ENCODE data around the gene SHB. TPM values are rescaled to one million over a fixed set of nuclear protein-coding genes. Genes with fewer than 3 reads are reported as not detected.

Gene SHB
- total RNA-seq, 1 experiment from 2014 or later = 28.7 TPM

GRCh38 chr9:37956904-37957663 is 111.9 kb downstream of the SHB start:
- Histone ChIP-seq H3K36me3 (ENCODE audit: control insufficient read depth in 1 of 2, insufficient read depth in 2 of 2, low read length in 2 of 2) (peaks cover 0 to 5% of the 10 kb centered on the region in 2 experiments; a peak in 1 of 4 replicates), H3K9me3 (ENCODE audit: control insufficient read depth in 1 of 2, insufficient read depth in 1 of 2, low read depth in 1 of 2, low read length in 2 of 2) (no peaks in the 10 kb centered on the region), H3K9ac (ENCODE audit: low read length) (no peak overlapping the region), H3K27me3 (ENCODE audit: insufficient read depth, low read length) (no peaks in the 10 kb centered on the region), H3K4me1 (ENCODE audit: control insufficient read depth in 1 of 2, insufficient read depth in 2 of 2, low read length in 2 of 2) (peaks cover 36 to 59% of the 10 kb centered on the region in 2 experiments), H2AFZ (ENCODE audit: low read depth, low read length, poor library complexity, severe bottlenecking) (no peak overlapping the region), H3K9me2 (ENCODE audit: insufficient read depth) (no peaks in the 10 kb centered on the region), H3K27ac (ENCODE audit: low read depth, low read length) (no peak overlapping the region), H3K79me2 (ENCODE audit: insufficient read depth, low read length) (peaks cover 7% of the 10 kb centered on the region; the same call in 1 of the 2 replicates), H3K4me2 (ENCODE audit: low read length) (no peak overlapping the region), H4K20me1 (ENCODE audit: insufficient read depth) (0 out of 2 replicates have a peak, but pooled peaks cover 4% of the 10 kb centered on the region), H3K4me3 (replicated peaks in 1 of 2; ENCODE audit: low read depth in 1 of 2, low read length in 2 of 2) (no peak overlapping the region)
- DNase-seq (ENCODE audit: low read depth, low spot score) (no peak), ATAC-seq (no peak)
- intact Hi-C loops (cut with micrococcal nuclease) = no loop called here
- CTCF ChIA-PET = no interaction called here
- POLR2A ChIA-PET = no interaction called here
- no peak for TF ChIP-seq POLR2A (IDR thresholded peaks at IDR 0.05; ENCODE audit: borderline replicate concordance, extremely low read depth, insufficient read depth, insufficient read length)
- TF ChIP-seq, protein P1, sequence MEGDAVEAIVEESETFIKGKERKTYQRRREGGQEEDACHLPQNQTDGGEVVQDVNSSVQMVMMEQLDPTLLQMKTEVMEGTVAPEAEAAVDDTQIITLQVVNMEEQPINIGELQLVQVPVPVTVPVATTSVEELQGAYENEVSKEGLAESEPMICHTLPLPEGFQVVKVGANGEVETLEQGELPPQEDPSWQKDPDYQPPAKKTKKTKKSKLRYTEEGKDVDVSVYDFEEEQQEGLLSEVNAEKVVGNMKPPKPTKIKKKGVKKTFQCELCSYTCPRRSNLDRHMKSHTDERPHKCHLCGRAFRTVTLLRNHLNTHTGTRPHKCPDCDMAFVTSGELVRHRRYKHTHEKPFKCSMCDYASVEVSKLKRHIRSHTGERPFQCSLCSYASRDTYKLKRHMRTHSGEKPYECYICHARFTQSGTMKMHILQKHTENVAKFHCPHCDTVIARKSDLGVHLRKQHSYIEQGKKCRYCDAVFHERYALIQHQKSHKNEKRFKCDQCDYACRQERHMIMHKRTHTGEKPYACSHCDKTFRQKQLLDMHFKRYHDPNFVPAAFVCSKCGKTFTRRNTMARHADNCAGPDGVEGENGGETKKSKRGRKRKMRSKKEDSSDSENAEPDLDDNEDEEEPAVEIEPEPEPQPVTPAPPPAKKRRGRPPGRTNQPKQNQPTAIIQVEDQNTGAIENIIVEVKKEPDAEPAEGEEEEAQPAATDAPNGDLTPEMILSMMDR (IDR thresholded peaks at IDR 0.05 in 2 of 3, conservative IDR thresholded peaks at IDR 0.05 in 1 of 3; ENCODE audit: borderline replicate concordance in 1 of 3, insufficient read depth in 1 of 3, low read depth in 2 of 3, low read length in 2 of 3) = 0 out of 6 replicates have a peak, but pooled peaks of 1 of the 3 experiments have one; percentile 7
- no peak for TF ChIP-seq ZNF274 (IDR thresholded peaks at IDR 0.05; ENCODE audit: low read depth, low read length)
- TF ChIP-seq EZH2 (IDR thresholded peaks at IDR 0.05) = no peak
- no TSS peak for BruUV-seq (replicated peaks)
- RAD21 ChIA-PET (ENCODE audit: low non-redundant PET in 1 of 2, low total read pairs in 2 of 2, uncharacterized antibody in 2 of 2, unreplicated experiment in 2 of 2) = no interaction called here

GRCh38 chr9:37956423-37956820 is 112.6 kb downstream of the SHB start:
- ChIA-PET POLR2A (no interaction called here), CTCF (no interaction called here), RAD21 (ENCODE audit: low non-redundant PET in 1 of 2, low total read pairs in 2 of 2, uncharacterized antibody in 2 of 2, unreplicated experiment in 2 of 2) (no interaction called here)
- Histone ChIP-seq H3K4me2 (ENCODE audit: low read length) (no peak overlapping the region), H3K36me3 (ENCODE audit: control insufficient read depth in 1 of 2, insufficient read depth in 2 of 2, low read length in 2 of 2) (peaks cover 0 to 8% of the 10 kb centered on the region in 2 experiments; a peak in 1 of 4 replicates), H3K9me3 (ENCODE audit: control insufficient read depth in 1 of 2, insufficient read depth in 1 of 2, low read depth in 1 of 2, low read length in 2 of 2) (no peaks in the 10 kb centered on the region), H3K4me3 (replicated peaks in 1 of 2; ENCODE audit: low read depth in 1 of 2, low read length in 2 of 2) (no peak overlapping the region), H3K4me1 (ENCODE audit: control insufficient read depth in 1 of 2, insufficient read depth in 2 of 2, low read length in 2 of 2) (peaks cover 36 to 66% of the 10 kb centered on the region in 2 experiments), H3K27ac (ENCODE audit: low read depth, low read length) (no peak overlapping the region), H4K20me1 (ENCODE audit: insufficient read depth) (0 out of 2 replicates have a peak, but pooled peaks cover 4% of the 10 kb centered on the region), H2AFZ (ENCODE audit: low read depth, low read length, poor library complexity, severe bottlenecking) (no peak overlapping the region), H3K27me3 (ENCODE audit: insufficient read depth, low read length) (no peaks in the 10 kb centered on the region), H3K9ac (ENCODE audit: low read length) (no peak overlapping the region), H3K9me2 (ENCODE audit: insufficient read depth) (no peaks in the 10 kb centered on the region), H3K79me2 (ENCODE audit: insufficient read depth, low read length) (peaks cover 7% of the 10 kb centered on the region; the same call in 1 of the 2 replicates)
- intact Hi-C loops (cut with micrococcal nuclease) = no loop called here
- DNase-seq (ENCODE audit: low read depth, low spot score) = no peak
- no TSS peak for BruUV-seq (replicated peaks)
- ATAC-seq = no peak
- no peak for TF ChIP-seq SP1 (IDR thresholded peaks at IDR 0.05; ENCODE audit: low read depth)
- no peak for TF ChIP-seq POLR2A (IDR thresholded peaks at IDR 0.05; ENCODE audit: borderline replicate concordance, extremely low read depth, insufficient read depth, insufficient read length)
- TF ChIP-seq, protein P2, sequence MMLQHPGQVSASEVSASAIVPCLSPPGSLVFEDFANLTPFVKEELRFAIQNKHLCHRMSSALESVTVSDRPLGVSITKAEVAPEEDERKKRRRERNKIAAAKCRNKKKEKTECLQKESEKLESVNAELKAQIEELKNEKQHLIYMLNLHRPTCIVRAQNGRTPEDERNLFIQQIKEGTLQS (IDR thresholded peaks at IDR 0.05) = no peak
- TF ChIP-seq ZFX (IDR thresholded peaks at IDR 0.05) = no peak
- no peak for TF ChIP-seq EZH2phosphoT487 (IDR thresholded peaks at IDR 0.05; ENCODE audit: borderline replicate concordance)
- no peak for TF ChIP-seq CBX3 (IDR thresholded peaks at IDR 0.05; ENCODE audit: low read depth)
- TF ChIP-seq, protein P1 (IDR thresholded peaks at IDR 0.05 in 2 of 3, conservative IDR thresholded peaks at IDR 0.05 in 1 of 3; ENCODE audit: borderline replicate concordance in 1 of 3, insufficient read depth in 1 of 3, low read depth in 2 of 3, low read length in 2 of 3) = no peak
- no peak for TF ChIP-seq EZH2 (IDR thresholded peaks at IDR 0.05)
- no peak for TF ChIP-seq EGR1 (IDR thresholded peaks at IDR 0.05; ENCODE audit: low read depth)
- TF ChIP-seq RAD21 (IDR thresholded peaks at IDR 0.05; ENCODE audit: low read depth) = no peak
- no peak for TF ChIP-seq YY1 (IDR thresholded peaks at IDR 0.05; ENCODE audit: extremely low read depth, insufficient replicate concordance, low read depth, low read length)
- TF ChIP-seq FOSL1 (IDR thresholded peaks at IDR 0.05; ENCODE audit: low read depth) = no peak
- TF ChIP-seq TCF7L2 (IDR thresholded peaks at IDR 0.05; ENCODE audit: borderline replicate concordance, extremely low read depth, insufficient read depth, insufficient read length) = no peak
- no peak for TF ChIP-seq SIN3A (IDR thresholded peaks at IDR 0.05; ENCODE audit: low read depth)
